ENCODE measurements around the gene KRT77. TPM values are rescaled to one million over a fixed set of nuclear protein-coding genes. Genes with fewer than 3 reads are reported as not detected.

Gene KRT77
- total RNA-seq, 3 donors from 2014 or later: 0.48 TPM; not detected in 2

GRCh38 chr12:52730383-52730782 is 27.1 kb upstream of the KRT77 start:
- TF ChIP-seq POLR2AphosphoS5 (IDR thresholded peaks at IDR 0.05) (no peak), POLR2A (IDR thresholded peaks at IDR 0.05) (no peak)
- TF ChIP-seq, protein P1, sequence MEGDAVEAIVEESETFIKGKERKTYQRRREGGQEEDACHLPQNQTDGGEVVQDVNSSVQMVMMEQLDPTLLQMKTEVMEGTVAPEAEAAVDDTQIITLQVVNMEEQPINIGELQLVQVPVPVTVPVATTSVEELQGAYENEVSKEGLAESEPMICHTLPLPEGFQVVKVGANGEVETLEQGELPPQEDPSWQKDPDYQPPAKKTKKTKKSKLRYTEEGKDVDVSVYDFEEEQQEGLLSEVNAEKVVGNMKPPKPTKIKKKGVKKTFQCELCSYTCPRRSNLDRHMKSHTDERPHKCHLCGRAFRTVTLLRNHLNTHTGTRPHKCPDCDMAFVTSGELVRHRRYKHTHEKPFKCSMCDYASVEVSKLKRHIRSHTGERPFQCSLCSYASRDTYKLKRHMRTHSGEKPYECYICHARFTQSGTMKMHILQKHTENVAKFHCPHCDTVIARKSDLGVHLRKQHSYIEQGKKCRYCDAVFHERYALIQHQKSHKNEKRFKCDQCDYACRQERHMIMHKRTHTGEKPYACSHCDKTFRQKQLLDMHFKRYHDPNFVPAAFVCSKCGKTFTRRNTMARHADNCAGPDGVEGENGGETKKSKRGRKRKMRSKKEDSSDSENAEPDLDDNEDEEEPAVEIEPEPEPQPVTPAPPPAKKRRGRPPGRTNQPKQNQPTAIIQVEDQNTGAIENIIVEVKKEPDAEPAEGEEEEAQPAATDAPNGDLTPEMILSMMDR (IDR thresholded peaks at IDR 0.05): no peak
- DNase-seq (ENCODE audit: low spot score in 2 of 2): no peak
- Histone ChIP-seq H3K4me3 (no peak overlapping the region), H3K27me3 (peaks cover 0 to 10% of the 10 kb centered on the region in 2 donors), H3K36me3 (no peaks in the 10 kb centered on the region), H3K4me1 (no peaks in the 10 kb centered on the region), H3K27ac (no peak overlapping the region), H3K9me3 (no peaks in the 10 kb centered on the region)
- intact Hi-C loops (cut with DNase I; ENCODE audit: low total_unique reads): no loop called here

DNA sequence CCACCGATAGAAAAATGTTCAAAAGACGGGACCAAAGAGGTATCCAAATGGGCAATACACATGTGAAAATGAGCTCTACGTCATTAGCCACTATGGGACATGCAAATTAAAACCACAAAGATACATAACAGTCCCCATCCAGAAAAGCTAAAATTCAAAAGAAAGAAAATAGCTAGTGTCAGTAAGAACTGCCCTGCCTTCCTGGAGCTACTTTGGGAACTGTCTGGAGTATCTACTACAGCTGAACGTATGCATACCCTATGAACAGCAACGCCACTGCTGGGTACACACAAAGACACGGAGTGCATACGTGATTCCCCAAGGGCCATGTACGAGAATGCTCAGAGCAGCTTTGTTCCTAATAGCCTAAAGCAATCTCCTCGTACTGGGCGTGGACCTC is 25.8 kb upstream of the KRT77 start:
- no peak for DNase-seq (ENCODE audit: low spot score in 2 of 2)
- Histone ChIP-seq H3K27ac (no peak overlapping the region), H3K9me3 (no peaks in the 10 kb centered on the region), H3K4me3 (no peak overlapping the region), H3K36me3 (no peaks in the 10 kb centered on the region), H3K27me3 (peaks cover 0 to 4% of the 10 kb centered on the region in 2 donors), H3K4me1 (no peaks in the 10 kb centered on the region)
- TF ChIP-seq, protein P1 (IDR thresholded peaks at IDR 0.05): no peak
- TF ChIP-seq POLR2AphosphoS5 (IDR thresholded peaks at IDR 0.05): no peak
- no peak for TF ChIP-seq POLR2A (IDR thresholded peaks at IDR 0.05)
- intact Hi-C loops (cut with DNase I; ENCODE audit: low total_unique reads): no loop called here

GRCh38 chr12:52728374-52728773 is 25.1 kb upstream of the KRT77 start:
- DNase-seq (ENCODE audit: low spot score in 2 of 2): no peak
- TF ChIP-seq POLR2A (IDR thresholded peaks at IDR 0.05) (no peak), POLR2AphosphoS5 (IDR thresholded peaks at IDR 0.05) (no peak)
- TF ChIP-seq, protein P1 (IDR thresholded peaks at IDR 0.05): no peak
- no peaks in the 10 kb centered on the region for H3K9me3 ChIP-seq
- H3K4me1 ChIP-seq: no peaks in the 10 kb centered on the region
- H3K36me3 ChIP-seq: no peaks in the 10 kb centered on the region
- H3K4me3 ChIP-seq: no peak overlapping the region
- intact Hi-C loops (cut with DNase I; ENCODE audit: low total_unique reads): no loop called here
- H3K27me3 ChIP-seq: peaks cover 0 to 4% of the 10 kb centered on the region in 2 donors
- no peak overlapping the region for H3K27ac ChIP-seq

GRCh38 chr12:52727037-52727436 is 23.7 kb upstream of the KRT77 start:
- Histone ChIP-seq H3K27ac (no peak overlapping the region), H3K36me3 (no peaks in the 10 kb centered on the region), H3K27me3 (peaks cover 0 to 4% of the 10 kb centered on the region in 2 donors), H3K4me3 (no peak overlapping the region), H3K4me1 (no peaks in the 10 kb centered on the region), H3K9me3 (no peaks in the 10 kb centered on the region)
- TF ChIP-seq POLR2AphosphoS5 (IDR thresholded peaks at IDR 0.05): no peak
- TF ChIP-seq, protein P1 (IDR thresholded peaks at IDR 0.05): no peak
- no peak for TF ChIP-seq POLR2A (IDR thresholded peaks at IDR 0.05)
- DNase-seq (ENCODE audit: low spot score in 2 of 2): no peak
- intact Hi-C loops (cut with DNase I; ENCODE audit: low total_unique reads): no loop called here

GRCh38 chr12:52726451-52726850 is 23.1 kb upstream of the KRT77 start:
- Histone ChIP-seq H3K4me3 (no peak overlapping the region), H3K9me3 (no peaks in the 10 kb centered on the region), H3K27ac (no peak overlapping the region), H3K27me3 (peaks cover 0 to 4% of the 10 kb centered on the region in 2 donors), H3K36me3 (no peaks in the 10 kb centered on the region), H3K4me1 (no peaks in the 10 kb centered on the region)
- no peak for DNase-seq (ENCODE audit: low spot score in 2 of 2)
- TF ChIP-seq POLR2A (IDR thresholded peaks at IDR 0.05): no peak
- TF ChIP-seq, protein P1 (IDR thresholded peaks at IDR 0.05): no peak
- TF ChIP-seq POLR2AphosphoS5 (IDR thresholded peaks at IDR 0.05): no peak
- intact Hi-C loops (cut with DNase I; ENCODE audit: low total_unique reads): no loop called here

All from breast epithelium (tissue), 4 donors.